Measurements from ENCODE around the gene ADSS2.

GRCh38 chr1:244447552-244447951 lies 4.2 kb downstream of the ADSS2 start:
- TF ChIP-seq CTCF (IDR thresholded peaks at IDR 0.05; ENCODE audit: borderline replicate concordance, extremely low read depth, low read length, poor library complexity, severe bottlenecking) (no peak), EZH2 (IDR thresholded peaks at IDR 0.05; ENCODE audit: borderline replicate concordance, low read depth, low read length, severe bottlenecking) (no peak)
